Neural progenitor cell (in vitro differentiated cells): ENCODE measurements around the gene C3orf20. TPM values are rescaled to one million over a fixed set of nuclear protein-coding genes. Genes with fewer than 3 reads are reported as not detected.

ENCODE experiments used
- DNase-seq: peaks from one replicate; pipeline ENCODE4 v3.0.0-alpha.2; 2016; ENCODE audit warnings: low spot score
- H2AFZ ChIP-seq: fragments of 200-600 bp; sonication (generic); replicated peaks from 2 replicates; pipeline ENCODE4 v1.6.1; 2016; ENCODE audit warnings: antibody characterized with exemption
- H3F3A ChIP-seq: fragments of 200-600 bp; sonication (generic); 2 replicates; pipeline ENCODE4 v1.6.1; 2016; ENCODE audit warnings: antibody characterized with exemption, low read depth
- H3K27ac ChIP-seq: fragments of 200-600 bp; sonication (generic); 2 replicates; pipeline ENCODE4 v1.5.1; 2016; ENCODE audit warnings: mild to moderate bottlenecking
- H3K27me3 ChIP-seq: fragments of 200-600 bp; sonication (generic); 2 replicates; pipeline ENCODE4 v1.6.1; 2016; ENCODE audit warnings: mild to moderate bottlenecking, moderate library complexity
- H3K36me3 ChIP-seq: fragments of 200-600 bp; sonication (generic); 2 replicates; pipeline ENCODE4 v1.5.1; 2016
- H3K4me1 ChIP-seq: fragments of 200-600 bp; sonication (generic); 2 replicates; pipeline ENCODE4 v1.6.1; 2016; ENCODE audit warnings: mixed run types
- H3K4me2 ChIP-seq: fragments of 200-600 bp; sonication (generic); 2 replicates; pipeline ENCODE4 v1.6.1; 2016
- H3K4me3 ChIP-seq: fragments of 200-600 bp; sonication (generic); 2 replicates; pipeline ENCODE4 v1.5.1; 2016
- H3K79me2 ChIP-seq: fragments of 200-600 bp; sonication (generic); 2 replicates; pipeline ENCODE4 v1.6.1; 2016; ENCODE audit warnings: low read depth
- H3K9ac ChIP-seq: fragments of 200-600 bp; sonication (generic); 2 replicates; pipeline ENCODE4 v1.6.1; 2016
- H3K9me3 ChIP-seq: fragments of 200-600 bp; sonication (generic); 2 replicates; pipeline ENCODE4 v1.5.1; 2016; ENCODE audit warnings: low read depth
- H4K20me1 ChIP-seq: fragments of 200-600 bp; sonication (generic); 2 replicates; pipeline ENCODE4 v1.6.1; 2016; ENCODE audit warnings: low read depth
- H3K27ac Mint-ChIP-seq: 3 replicates; pipeline ENCODE4 v1.8.0; 2021; ENCODE audit warnings: mixed read lengths
- H3K27me3 Mint-ChIP-seq: 2 replicates; pipeline ENCODE4 v1.8.0; 2022; ENCODE audit warnings: low read depth, mild to moderate bottlenecking, inconsistent platforms, moderate library complexity, mixed read lengths; ENCODE audit not compliant: insufficient read depth
- H3K36me3 Mint-ChIP-seq: 3 replicates; pipeline ENCODE4 v1.8.0; 2021; ENCODE audit warnings: mixed read lengths
- H3K4me1 Mint-ChIP-seq: 3 replicates; pipeline ENCODE4 v1.8.0; 2021; ENCODE audit warnings: mixed read lengths
- H3K4me3 Mint-ChIP-seq: 3 replicates; pipeline ENCODE4 v1.8.0; 2021; ENCODE audit warnings: mild to moderate bottlenecking, moderate library complexity, mixed read lengths
- H3K9me3 Mint-ChIP-seq: 3 replicates; pipeline ENCODE4 v1.8.0; 2020; ENCODE audit warnings: mixed read lengths
- EZH2 ChIP-seq: fragments of 200-600 bp; sonication (generic); IDR thresholded peaks from 2 replicates; pipeline ENCODE4 v1.6.1; 2017; ENCODE audit warnings: antibody characterized with exemption, mild to moderate bottlenecking, moderate library complexity
- EZH2phosphoT487 ChIP-seq: fragments of 200-600 bp; sonication (generic); IDR thresholded peaks from 2 replicates; pipeline ENCODE4 v1.6.1; 2017; ENCODE audit warnings: antibody characterized with exemption
- total RNA-seq: library from RNA; depleted of rRNA; stranded (reverse); fragments of >200 nt; gene quantifications from 2 replicates; pipeline ENCODE4 v1.2.3, GENCODE V29; 2015; ENCODE audit warnings: low replicate concordance
- TF ChIP-seq, protein P1 (sequence below): fragments of 200-600 bp; sonication (generic); IDR thresholded peaks from 2 replicates; pipeline ENCODE4 v1.5.1; 2017; ENCODE audit warnings: antibody characterized with exemption, mild to moderate bottlenecking

Gene C3orf20
- total RNA-seq, 1 donor from 2014 or later, result not detected

DNA sequence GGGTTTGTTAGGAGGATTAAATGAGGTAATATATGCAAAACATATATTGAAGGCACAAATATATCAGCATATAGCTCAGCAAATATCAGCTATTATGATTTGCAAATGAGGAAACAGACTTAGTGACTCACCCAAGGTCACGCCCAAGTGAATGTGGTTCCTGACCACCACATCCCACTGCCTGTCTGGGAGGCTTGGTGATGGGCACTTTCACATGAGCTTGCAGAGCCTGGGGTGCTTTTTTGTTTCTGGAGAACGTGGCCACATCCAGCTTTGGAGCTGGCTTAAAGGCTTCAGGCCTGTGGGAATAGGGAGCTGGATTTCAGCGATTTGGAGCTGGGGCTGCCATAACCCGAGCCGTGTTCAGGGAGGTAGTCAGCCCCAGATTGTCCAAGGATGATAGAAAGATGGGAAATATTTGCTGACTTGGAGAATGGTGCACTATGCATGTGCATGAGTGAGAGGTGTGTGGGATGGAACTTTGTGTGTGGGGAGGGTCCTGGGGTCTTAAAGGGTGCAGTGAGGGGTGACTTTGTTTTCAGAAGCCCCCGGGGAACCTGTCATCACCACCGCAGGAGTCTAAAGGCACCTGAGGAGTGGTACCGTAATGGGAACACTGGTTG is 131.8 kb downstream of the C3orf20 start:
- H3K36me3 ChIP-seq, result no peaks in the 10 kb centered on the region
- H3K27me3 Mint-ChIP-seq, result peaks cover 52% of the 10 kb centered on the region
- H3K4me3 ChIP-seq, result no peak overlapping the region
- peaks cover 2% of the 10 kb centered on the region for H3K9me3 Mint-ChIP-seq
- peaks cover 2% of the 10 kb centered on the region for H3K36me3 Mint-ChIP-seq
- no peak for DNase-seq
- no peak overlapping the region for H3K4me3 Mint-ChIP-seq
- H3K27me3 ChIP-seq, result peaks cover 56% of the 10 kb centered on the region
- H4K20me1 ChIP-seq, result no peaks in the 10 kb centered on the region
- H3F3A ChIP-seq, result peaks cover 9% of the 10 kb centered on the region
- no peak overlapping the region for H3K9ac ChIP-seq
- no peaks in the 10 kb centered on the region for H3K4me1 ChIP-seq
- H3K9me3 ChIP-seq, result no peaks in the 10 kb centered on the region
- TF ChIP-seq, protein P1, sequence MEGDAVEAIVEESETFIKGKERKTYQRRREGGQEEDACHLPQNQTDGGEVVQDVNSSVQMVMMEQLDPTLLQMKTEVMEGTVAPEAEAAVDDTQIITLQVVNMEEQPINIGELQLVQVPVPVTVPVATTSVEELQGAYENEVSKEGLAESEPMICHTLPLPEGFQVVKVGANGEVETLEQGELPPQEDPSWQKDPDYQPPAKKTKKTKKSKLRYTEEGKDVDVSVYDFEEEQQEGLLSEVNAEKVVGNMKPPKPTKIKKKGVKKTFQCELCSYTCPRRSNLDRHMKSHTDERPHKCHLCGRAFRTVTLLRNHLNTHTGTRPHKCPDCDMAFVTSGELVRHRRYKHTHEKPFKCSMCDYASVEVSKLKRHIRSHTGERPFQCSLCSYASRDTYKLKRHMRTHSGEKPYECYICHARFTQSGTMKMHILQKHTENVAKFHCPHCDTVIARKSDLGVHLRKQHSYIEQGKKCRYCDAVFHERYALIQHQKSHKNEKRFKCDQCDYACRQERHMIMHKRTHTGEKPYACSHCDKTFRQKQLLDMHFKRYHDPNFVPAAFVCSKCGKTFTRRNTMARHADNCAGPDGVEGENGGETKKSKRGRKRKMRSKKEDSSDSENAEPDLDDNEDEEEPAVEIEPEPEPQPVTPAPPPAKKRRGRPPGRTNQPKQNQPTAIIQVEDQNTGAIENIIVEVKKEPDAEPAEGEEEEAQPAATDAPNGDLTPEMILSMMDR, result no peak
- TF ChIP-seq EZH2phosphoT487, result no peak
- no peak for TF ChIP-seq EZH2
- no peak overlapping the region for H3K27ac Mint-ChIP-seq
- H3K27ac ChIP-seq, result no peak overlapping the region
- no peaks in the 10 kb centered on the region for H3K79me2 ChIP-seq
- H3K4me1 Mint-ChIP-seq, result peaks cover 19% of the 10 kb centered on the region
- no peak overlapping the region for H2AFZ ChIP-seq
- H3K4me2 ChIP-seq, result no peak overlapping the region

DNA sequence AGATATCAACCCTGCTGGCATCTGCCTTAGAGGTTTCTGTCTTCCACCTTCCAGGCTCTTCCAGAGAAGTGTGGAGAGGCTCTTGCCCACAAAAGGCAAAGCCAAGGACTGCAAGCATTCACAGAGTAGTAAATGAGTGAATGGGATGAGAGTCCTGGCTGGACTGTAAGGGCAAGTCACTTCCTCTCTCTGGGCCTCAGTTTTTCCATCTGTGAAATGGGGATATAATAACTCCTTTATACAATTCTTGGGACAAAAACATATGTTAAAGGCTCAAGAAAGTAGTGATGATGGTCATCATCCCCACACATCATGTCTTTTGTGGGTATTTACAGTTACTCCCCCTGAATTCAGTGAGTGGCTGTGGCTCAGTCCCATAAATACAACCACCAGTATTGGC is 133.1 kb downstream of the C3orf20 start:
- Histone ChIP-seq H3K4me3 (no peak overlapping the region), H3F3A (peaks cover 12% of the 10 kb centered on the region), H3K27me3 (peaks cover 69% of the 10 kb centered on the region), H4K20me1 (no peaks in the 10 kb centered on the region), H3K79me2 (no peaks in the 10 kb centered on the region), H3K27ac (no peak overlapping the region), H3K4me2 (no peak overlapping the region), H3K4me1 (no peaks in the 10 kb centered on the region), H3K9me3 (no peaks in the 10 kb centered on the region), H3K36me3 (no peaks in the 10 kb centered on the region), H2AFZ (no peak overlapping the region), H3K9ac (no peak overlapping the region)
- TF ChIP-seq EZH2 (no peak), EZH2phosphoT487 (no peak)
- TF ChIP-seq, protein P1, result no peak
- Mint-ChIP-seq H3K36me3 (peaks cover 2% of the 10 kb centered on the region), H3K27ac (no peak overlapping the region), H3K4me3 (no peak overlapping the region), H3K9me3 (peaks cover 2% of the 10 kb centered on the region), H3K4me1 (peaks cover 17% of the 10 kb centered on the region), H3K27me3 (peaks cover 63% of the 10 kb centered on the region)
- DNase-seq, result no peak

DNA sequence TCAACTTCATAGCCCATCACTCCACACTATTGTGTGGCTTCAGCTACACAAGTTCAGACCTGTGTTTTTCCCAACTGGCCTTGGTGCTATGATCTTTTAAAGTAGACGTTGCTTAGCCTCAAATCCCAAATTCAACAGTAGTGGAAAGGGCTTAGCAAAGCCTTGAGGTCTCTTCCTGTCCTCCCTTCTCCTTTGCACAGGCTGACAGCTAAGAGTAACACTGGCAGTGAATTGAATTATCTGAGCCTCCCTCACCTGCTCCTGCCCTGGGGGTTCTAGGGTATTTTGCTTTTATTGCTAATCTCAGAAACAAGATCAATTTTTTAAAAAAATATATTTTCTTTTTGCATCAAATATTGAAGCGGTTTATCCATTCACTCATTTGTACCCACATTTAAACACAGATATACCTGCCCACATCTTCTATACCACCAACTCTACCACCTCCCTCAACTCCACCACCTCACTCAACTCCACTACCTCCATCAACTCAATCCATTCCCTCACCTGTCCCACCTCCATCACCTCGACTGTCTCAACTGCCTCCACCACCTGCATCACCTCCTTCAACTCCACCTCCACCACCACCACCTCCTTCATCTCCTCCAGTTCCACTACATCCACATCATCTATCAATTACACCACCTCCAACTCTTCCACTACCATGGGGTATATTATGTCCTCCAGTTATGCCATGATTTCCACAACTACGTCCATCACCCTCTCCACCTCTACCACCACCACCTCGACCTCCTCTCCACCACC is 133.7 kb downstream of the C3orf20 start:
- no peak overlapping the region for H3K27ac Mint-ChIP-seq
- H3K4me2 ChIP-seq, result no peak overlapping the region
- H3K27me3 Mint-ChIP-seq, result peaks cover 65% of the 10 kb centered on the region
- H3K27me3 ChIP-seq, result peaks cover 76% of the 10 kb centered on the region
- peak overlapping the region; percentile 81 for H3K4me3 Mint-ChIP-seq
- TF ChIP-seq EZH2phosphoT487 (no peak), EZH2 (no peak)
- TF ChIP-seq, protein P1, result no peak
- no peak overlapping the region for H3K4me3 ChIP-seq
- no peaks in the 10 kb centered on the region for H3K9me3 ChIP-seq
- peaks cover 12% of the 10 kb centered on the region for H3F3A ChIP-seq
- no peaks in the 10 kb centered on the region for H3K4me1 ChIP-seq
- H3K27ac ChIP-seq, result no peak overlapping the region
- no peak overlapping the region for H2AFZ ChIP-seq
- H3K36me3 Mint-ChIP-seq, result peaks cover 2% of the 10 kb centered on the region
- H4K20me1 ChIP-seq, result no peaks in the 10 kb centered on the region
- no peaks in the 10 kb centered on the region for H3K36me3 ChIP-seq
- no peaks in the 10 kb centered on the region for H3K79me2 ChIP-seq
- no peak overlapping the region for H3K9ac ChIP-seq
- peaks cover 14% of the 10 kb centered on the region for H3K4me1 Mint-ChIP-seq
- H3K9me3 Mint-ChIP-seq, result peaks cover 2% of the 10 kb centered on the region
- DNase-seq, result no peak
